HG02763 (cell line): ENCODE data around the gene MDFIC2.
"Not testable (repeated sequence)": the region's sequence is repeated elsewhere in the genome, so short reads cannot be mapped to it uniquely, and the experiment has no call there.

ENCODE experiments used
- ATAC-seq: cut with Tn5 transposase; IDR thresholded peaks from one replicate; pipeline ENCODE4 v1.9.1; 2021; ENCODE audit warnings: mild to moderate bottlenecking, moderate library complexity; ENCODE audit not compliant: unreplicated experiment

Gene MDFIC2

GRCh38 chr3:70312336-70312735, at the start of gene MDFIC2:
TSS of gene MDFIC2 (minus strand) at chr3:70312638. CDS start at chr3:70311973, 665 bp downstream.
- no peak for ATAC-seq

- peak; percentile 87 for ATAC-seq
Measured at GRCh38 chr3:70360979-70361760, 48.7 kb upstream of the MDFIC2 start.

GRCh38 chr3:70359711-70360110, 47.3 kb upstream of the MDFIC2 start:
- ATAC-seq, result no peak

- no peak for ATAC-seq
Measured at GRCh38 chr3:70358978-70359580, 46.6 kb upstream of the MDFIC2 start.

GRCh38 chr3:70352215-70352614, 39.8 kb upstream of the MDFIC2 start:
- ATAC-seq, result no peak

GRCh38 chr3:70342149-70342548, 29.7 kb upstream of the MDFIC2 start:
- ATAC-seq, result no peak

GRCh38 chr3:70336885-70337284, 24.4 kb upstream of the MDFIC2 start:
- not testable (repeated sequence) for ATAC-seq

GRCh38 chr3:70333080-70333479, 20.6 kb upstream of the MDFIC2 start:
- ATAC-seq, result no peak

- no peak for ATAC-seq
Measured at GRCh38 chr3:70315021-70315420, 2.6 kb upstream of the MDFIC2 start.

- ATAC-seq, result no peak
Measured at GRCh38 chr3:70310809-70311208, 1.6 kb downstream of the MDFIC2 start.

- ATAC-seq, result no peak
Measured at GRCh38 chr3:70309591-70309990, 2.8 kb downstream of the MDFIC2 start.

- no peak for ATAC-seq
Measured at GRCh38 chr3:70308760-70309159, 3.7 kb downstream of the MDFIC2 start.

- no peak for ATAC-seq
Measured at GRCh38 chr3:70306736-70307135, 5.7 kb downstream of the MDFIC2 start.

- ATAC-seq, result no peak
Measured at GRCh38 chr3:70298385-70298784, 14.1 kb downstream of the MDFIC2 start.

- ATAC-seq, result no peak
Measured at GRCh38 chr3:70291097-70291482, 21.3 kb downstream of the MDFIC2 start.

GRCh38 chr3:70290431-70291096, 21.9 kb downstream of the MDFIC2 start:
- not testable (repeated sequence) for ATAC-seq

GRCh38 chr3:70281663-70282062, 30.8 kb downstream of the MDFIC2 start:
- ATAC-seq, result no peak

- ATAC-seq, result no peak
Measured at GRCh38 chr3:70277304-70277703, 35.1 kb downstream of the MDFIC2 start.

GRCh38 chr3:70276901-70277300, 35.5 kb downstream of the MDFIC2 start:
- no peak for ATAC-seq

- ATAC-seq, result no peak
Measured at GRCh38 chr3:70273492-70273891, 38.9 kb downstream of the MDFIC2 start.

GRCh38 chr3:70272798-70273197, 39.6 kb downstream of the MDFIC2 start:
- no peak for ATAC-seq
